Astrocyte of the cerebellum (primary cell): ENCODE results near the gene VSIG10.

Experiments used
- DNase-seq: peaks from one replicate; pipeline ENCODE4 v3.0.0-alpha.2; 2011; ENCODE audit warnings: low read depth
- H3K4me3 ChIP-seq: 2 replicates; pipeline ENCODE4 v1.5.1; 2011; ENCODE audit warnings: mild to moderate bottlenecking, low read depth, low read length, moderate library complexity
- in situ Hi-C: cut with HindIII; loops from 2 replicates; pipeline ENCODE4 v1.10.0; 2017; ENCODE audit warnings: low sequenced_read_pairs
- TF ChIP-seq, protein P1 (sequence below): IDR thresholded peaks from 2 replicates; pipeline ENCODE4 v1.5.1; 2012; ENCODE audit warnings: low read length, low read depth, moderate library complexity, mild to moderate bottlenecking; ENCODE audit errors: missing control alignments

The VSIG10 gene

DNA sequence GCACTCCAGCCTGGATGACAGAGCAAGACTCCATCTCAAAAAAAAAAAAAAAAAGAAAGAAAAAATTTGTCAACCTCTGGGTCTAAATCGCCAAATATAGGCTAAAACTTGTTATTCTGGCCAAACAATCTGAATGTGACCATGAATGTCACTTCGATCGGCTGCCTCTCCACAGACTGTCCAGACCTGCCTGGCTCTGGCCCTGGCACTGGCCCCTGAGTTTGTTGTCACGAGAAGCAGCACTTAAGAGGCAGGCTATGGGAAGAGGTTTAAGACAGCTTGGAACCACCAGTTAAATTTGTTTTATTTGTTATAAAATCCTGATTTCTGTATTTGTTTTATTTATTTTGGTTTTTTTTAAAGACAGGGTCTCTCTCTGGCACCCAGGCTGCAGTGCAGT is 57.4 kb downstream of the VSIG10 start:
- DNase-seq, result no peak
- TF ChIP-seq, protein P1, sequence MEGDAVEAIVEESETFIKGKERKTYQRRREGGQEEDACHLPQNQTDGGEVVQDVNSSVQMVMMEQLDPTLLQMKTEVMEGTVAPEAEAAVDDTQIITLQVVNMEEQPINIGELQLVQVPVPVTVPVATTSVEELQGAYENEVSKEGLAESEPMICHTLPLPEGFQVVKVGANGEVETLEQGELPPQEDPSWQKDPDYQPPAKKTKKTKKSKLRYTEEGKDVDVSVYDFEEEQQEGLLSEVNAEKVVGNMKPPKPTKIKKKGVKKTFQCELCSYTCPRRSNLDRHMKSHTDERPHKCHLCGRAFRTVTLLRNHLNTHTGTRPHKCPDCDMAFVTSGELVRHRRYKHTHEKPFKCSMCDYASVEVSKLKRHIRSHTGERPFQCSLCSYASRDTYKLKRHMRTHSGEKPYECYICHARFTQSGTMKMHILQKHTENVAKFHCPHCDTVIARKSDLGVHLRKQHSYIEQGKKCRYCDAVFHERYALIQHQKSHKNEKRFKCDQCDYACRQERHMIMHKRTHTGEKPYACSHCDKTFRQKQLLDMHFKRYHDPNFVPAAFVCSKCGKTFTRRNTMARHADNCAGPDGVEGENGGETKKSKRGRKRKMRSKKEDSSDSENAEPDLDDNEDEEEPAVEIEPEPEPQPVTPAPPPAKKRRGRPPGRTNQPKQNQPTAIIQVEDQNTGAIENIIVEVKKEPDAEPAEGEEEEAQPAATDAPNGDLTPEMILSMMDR, result no peak
- no peak overlapping the region for H3K4me3 ChIP-seq
- in situ Hi-C loops, result no loop called here

DNA sequence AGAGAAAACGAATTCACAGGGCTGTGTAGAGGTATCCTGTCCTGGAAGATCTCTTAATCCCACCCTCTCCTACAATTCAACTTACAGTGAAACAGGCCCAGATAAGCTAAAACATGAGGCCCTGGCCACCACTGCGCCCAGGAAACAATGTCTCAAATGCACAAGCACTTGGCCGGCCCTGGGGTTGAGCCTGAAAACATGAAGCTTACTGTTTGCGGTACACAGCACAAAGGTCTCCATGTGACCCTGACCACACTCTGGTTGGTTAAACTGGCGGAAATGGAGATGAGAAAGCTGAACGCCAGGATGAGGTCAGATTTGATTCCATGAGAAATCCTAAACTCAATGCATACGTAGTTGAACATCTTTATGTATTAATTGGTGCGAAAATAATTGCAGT is 59.2 kb downstream of the VSIG10 start:
- no peak overlapping the region for H3K4me3 ChIP-seq
- in situ Hi-C loops, result no loop called here
- DNase-seq, result no peak
- TF ChIP-seq, protein P1, result no peak

DNA sequence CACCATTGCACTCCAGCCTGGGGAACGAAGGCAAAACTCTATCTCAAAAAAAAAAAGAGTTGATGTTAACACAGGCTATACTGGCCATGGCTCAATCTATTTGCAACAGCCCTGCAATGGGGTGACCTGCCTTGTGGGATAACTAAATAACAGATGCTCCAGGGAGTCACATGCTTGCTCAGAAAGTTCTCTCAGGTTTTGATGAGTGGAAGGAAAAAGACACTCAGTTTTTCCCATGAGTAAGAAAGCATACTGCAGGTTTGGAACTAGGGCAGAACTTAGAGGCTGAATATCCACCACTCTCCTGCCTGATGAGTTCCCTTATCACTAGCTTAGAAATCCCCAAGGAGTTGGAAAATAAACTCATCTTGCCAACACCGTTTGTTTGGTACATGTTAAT is 59.7 kb downstream of the VSIG10 start:
- TF ChIP-seq, protein P1, result no peak
- in situ Hi-C loops, result no loop called here
- no peak for DNase-seq
- no peak overlapping the region for H3K4me3 ChIP-seq

DNA sequence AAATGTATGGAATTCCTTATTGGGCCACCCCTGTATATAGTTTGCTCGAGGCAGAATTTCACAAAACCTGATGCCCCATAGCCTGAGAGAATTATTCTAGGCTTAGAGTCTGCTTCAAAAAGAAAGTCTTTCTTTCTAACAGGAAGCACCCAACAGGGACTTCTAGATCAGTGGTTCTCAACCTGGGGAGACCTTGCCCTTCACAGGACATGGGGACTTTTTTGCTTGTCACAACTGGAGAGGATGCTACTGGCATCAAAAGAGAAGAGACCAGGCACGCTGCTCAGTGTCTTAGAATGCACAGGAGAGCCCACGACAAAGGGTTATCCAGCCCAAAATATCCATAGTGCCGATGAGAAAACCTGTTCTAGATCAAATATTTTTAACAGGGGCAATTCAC is 61.7 kb downstream of the VSIG10 start:
- no peak for DNase-seq
- in situ Hi-C loops, result no loop called here
- H3K4me3 ChIP-seq, result no peak overlapping the region
- TF ChIP-seq, protein P1, result no peak

DNA sequence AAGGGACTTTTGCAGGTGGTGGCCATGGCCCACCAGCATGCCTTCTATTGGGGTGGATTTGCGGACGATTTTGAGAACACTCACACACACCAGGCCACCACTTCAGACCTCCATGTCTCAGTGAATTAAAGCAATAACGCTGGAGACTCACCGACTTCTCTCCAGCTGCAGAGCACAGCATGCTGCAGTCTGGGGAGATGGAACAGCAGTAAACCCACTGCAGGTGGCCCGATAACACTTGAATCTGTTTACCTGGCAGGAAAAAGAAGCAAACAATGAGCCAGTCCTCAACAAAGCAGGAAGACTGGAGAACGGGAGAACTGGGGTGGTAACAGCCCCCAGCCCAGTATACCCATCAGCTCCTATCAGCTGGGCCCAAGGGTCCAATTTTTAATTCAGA is 65.7 kb downstream of the VSIG10 start:
- TF ChIP-seq, protein P1, result no peak
- in situ Hi-C loops, result no loop called here
- no peak for DNase-seq
- no peak overlapping the region for H3K4me3 ChIP-seq

DNA sequence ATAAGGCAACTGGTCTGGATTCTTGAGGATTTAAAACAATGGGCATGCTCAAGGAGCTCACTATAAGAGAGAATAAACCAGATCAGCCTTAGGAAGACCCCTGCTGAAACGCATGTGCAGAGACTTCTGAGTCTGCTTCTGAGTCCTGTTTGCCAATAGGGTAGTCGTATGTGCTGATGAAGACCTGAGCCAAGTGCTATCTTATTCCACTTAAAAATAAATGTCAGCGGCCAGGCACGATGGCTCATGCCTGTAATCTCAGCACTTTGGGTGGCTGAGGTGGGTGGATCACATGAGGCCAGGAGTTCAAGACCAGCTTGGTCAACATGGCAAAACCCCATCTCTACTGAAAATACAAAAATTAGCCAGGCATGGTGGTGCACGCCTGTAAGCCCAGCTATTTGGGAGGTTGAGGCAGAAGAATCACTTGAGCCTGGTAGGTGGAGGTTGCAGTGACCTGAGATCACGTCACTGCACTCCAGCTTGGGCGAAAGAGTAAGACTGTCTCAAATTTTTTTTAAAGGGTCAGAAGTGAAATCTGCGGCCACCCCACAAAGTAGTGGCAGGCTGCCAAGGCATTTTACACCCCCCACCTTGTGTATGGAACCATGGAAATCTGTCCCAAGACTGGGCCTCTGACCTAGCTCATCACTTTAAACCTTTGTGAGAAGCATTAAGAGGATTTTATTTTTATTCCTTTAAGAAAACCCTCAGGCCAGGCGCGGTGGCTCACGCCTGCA is 67.0 kb downstream of the VSIG10 start:
- TF ChIP-seq, protein P1, result no peak
- H3K4me3 ChIP-seq, result no peak overlapping the region
- in situ Hi-C loops, result no loop called here
- no peak for DNase-seq
